H1 (cell line): ENCODE data around the gene SPHK1. TPM values are rescaled to one million over a fixed set of nuclear protein-coding genes. Genes with fewer than 3 reads are reported as not detected.

Source experiments
- ASH2L ChIP-seq: fragments of 200-600, 300-600 bp; sonication (generic); IDR thresholded peaks from one replicate; pipeline ENCODE4 v1.7.1; 2017; ENCODE audit warnings: low read length
- CTCF ChIP-seq, 3 experiments: IDR thresholded peaks; 1 replicate in 2 of 3; 2 replicates in 1 of 3; pipeline versions ENCODE4 v1.5.1 to v1.6.1; 2011; ENCODE audit warnings: low read length in 3 of 3, mild to moderate bottlenecking in 3 of 3, inconsistent platforms in 2 of 3, low read depth in 1 of 3, moderate library complexity in 1 of 3; ENCODE audit not compliant: insufficient read depth in 1 of 3; ENCODE audit errors: control extremely low read depth in 1 of 3
- EGR1 ChIP-seq: IDR thresholded peaks from 2 replicates; pipeline ENCODE4 v1.6.1; 2011; ENCODE audit warnings: low read depth, low read length, borderline replicate concordance
- NANOG ChIP-seq: IDR thresholded peaks from 2 replicates; pipeline ENCODE4 v1.6.1; 2011; ENCODE audit warnings: low read length, low read depth, mild to moderate bottlenecking, inconsistent platforms; ENCODE audit not compliant: insufficient read depth, poor library complexity, severe bottlenecking
- ZNF274 ChIP-seq: IDR thresholded peaks from 2 replicates; pipeline ENCODE4 v1.7.0; 2012; ENCODE audit warnings: low read length, borderline replicate concordance; ENCODE audit errors: extremely low read depth
- polyA plus RNA-seq, 7 experiments: library from polyadenylated mRNA; depleted of rRNA in 3 of 7; stranded (reverse) in 5 of 7; unstranded in 2 of 7; fragments of >200 nt in 5 of 7; fragments of 200-250 nt in 2 of 7; gene quantifications; 1 replicate in 5 of 7; 2 replicates in 1 of 7; 4 replicates in 1 of 7; pipeline versions ENCODE4 v1.2.1 to v1.2.3, GENCODE V29; 2011 to 2013; ENCODE audit warnings: missing spikeins in 2 of 7, mixed read lengths in 2 of 7
- total RNA-seq: library from RNA; stranded (reverse); fragmentation: NEBNext Ultra II Directional; extraction: Animal tissue kit (Norgen Biotek cat#: 25700); gene quantifications from 2 replicates; pipeline ENCODE4 v1.2.1, GENCODE V29; 2021

SPHK1 gene
- total and polyA plus RNA-seq, 2 of the 8 experiments (the other 6 are each of a cell fraction or from before 2014, with no cell fraction given): 2.4 TPM

- no peak for TF ChIP-seq NANOG
- TF ChIP-seq CTCF (IDR thresholded peaks at IDR 0.05; ENCODE audit: control extremely low read depth in 1 of 3, insufficient read depth in 1 of 3, low read depth in 1 of 3, low read length in 3 of 3): no peak
- TF ChIP-seq ASH2L: no peak
- no peak for TF ChIP-seq ZNF274
- no peak for TF ChIP-seq EGR1
Measured at GRCh38 chr17:76399175-76400172, 15.1 kb downstream of the SPHK1 start (continued).
